Activated CD4-positive, alpha-beta T cell treated with anti-CD3 and anti-CD28 coated beads, Interleukin-10, Interleukin-2, amounts not matched to agents 100 ng/mL and 50 ng/mL, durations not matched to agents 16 hours and 8 hours (primary cell): ENCODE results near the gene RPL35A.
A peak's percentile ranks its signal among the peaks of the same experiment; 100 is the strongest.
"Not testable (repeated sequence)": the region's sequence is repeated elsewhere in the genome, so short reads cannot be mapped to it uniquely, and the experiment has no call there.

Experiments
- DNase-seq: peaks from one replicate; pipeline ENCODE4 v3.0.0-alpha.2; 2020

Gene RPL35A

GRCh38 chr3:197953325-197953724, 3.3 kb downstream of the RPL35A start:
- no peak for DNase-seq

DNA sequence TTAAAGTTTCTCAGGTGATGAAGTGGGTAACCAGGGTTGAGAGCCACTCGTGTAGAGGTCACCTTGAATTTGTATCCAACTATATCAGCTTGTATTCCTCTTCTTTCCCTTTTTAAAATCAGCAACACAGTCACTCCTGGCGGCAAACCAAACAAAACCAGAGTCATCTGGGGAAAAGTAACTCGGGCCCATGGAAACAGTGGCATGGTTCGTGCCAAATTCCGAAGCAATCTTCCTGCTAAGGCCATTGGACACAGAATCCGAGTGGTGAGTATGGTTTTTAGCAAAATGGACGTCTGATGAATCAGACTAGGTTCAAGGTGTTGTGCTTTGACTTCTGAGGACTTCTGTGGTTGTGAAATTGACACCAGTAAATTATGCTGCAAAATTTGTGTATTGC, 3.9 kb downstream of the RPL35A start:
- DNase-seq, result no peak

DNA sequence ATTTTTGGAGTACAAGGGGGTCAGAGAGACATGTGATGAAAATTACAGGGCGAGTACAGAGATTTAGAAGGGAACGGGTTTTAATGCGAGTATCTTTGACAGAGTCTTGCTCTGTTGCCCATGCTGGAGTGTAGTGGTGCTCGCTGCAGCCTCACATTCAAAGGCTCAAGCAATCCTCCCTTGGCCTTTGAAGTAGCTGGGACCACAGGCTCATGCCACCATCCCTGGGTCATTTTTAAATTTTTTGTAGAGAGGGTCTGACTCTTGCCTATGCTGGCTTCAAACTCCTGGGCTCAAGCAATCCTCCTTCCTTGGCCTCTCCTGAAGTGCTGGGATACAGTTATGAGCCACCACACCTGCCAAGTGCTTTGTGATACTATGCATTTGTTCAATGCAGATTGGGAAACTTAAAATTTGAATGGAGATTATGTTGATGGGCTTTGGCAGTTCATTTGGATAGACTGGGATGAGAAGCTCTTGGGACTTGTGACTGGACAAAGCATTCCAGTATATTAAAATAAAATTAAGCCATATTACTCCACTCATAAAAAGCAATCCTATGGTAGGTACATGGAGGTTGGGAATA, 6.0 kb downstream of the RPL35A start:
- DNase-seq, result no peak

DNA sequence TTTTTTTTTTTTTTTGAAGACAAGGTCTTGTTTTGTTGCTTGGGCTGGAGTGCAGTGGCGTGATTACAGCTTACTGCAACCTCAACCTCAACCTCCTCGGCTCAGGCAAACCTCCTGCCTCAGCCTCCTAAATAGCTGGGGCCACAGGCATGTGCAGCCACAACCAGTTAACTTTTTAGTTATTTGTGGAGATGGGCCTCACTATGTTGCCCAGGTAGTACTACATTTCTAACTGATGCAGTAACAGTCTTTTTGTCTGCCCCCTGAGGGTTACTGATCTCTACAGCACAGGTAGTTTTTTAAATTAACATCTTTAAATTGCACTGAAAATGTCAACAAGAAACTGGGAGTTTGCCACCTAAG, 6.6 kb downstream of the RPL35A start:
- no peak for DNase-seq

GRCh38 chr3:197957790-197958133, 7.8 kb downstream of the RPL35A start:
- no peak for DNase-seq

DNA sequence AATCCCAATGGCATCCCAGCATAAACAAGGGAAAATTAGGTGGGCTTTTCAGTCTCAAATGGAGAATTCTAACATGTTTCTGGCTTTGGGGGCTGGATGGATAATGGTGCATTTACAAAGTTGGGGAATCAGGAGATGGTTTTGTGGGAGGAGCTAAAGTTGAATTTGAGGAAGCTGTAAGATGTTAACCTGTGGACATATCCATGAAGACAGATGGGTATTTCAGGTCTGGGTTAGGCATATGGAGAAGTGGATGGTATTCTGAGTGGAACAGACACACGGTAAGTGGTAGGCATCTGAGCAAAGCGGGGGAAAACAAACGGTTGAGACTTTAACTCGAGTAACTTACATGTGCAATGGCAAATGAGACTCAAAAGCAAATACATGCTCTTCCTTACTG, 8.4 kb downstream of the RPL35A start:
- DNase-seq, result no peak

DNA sequence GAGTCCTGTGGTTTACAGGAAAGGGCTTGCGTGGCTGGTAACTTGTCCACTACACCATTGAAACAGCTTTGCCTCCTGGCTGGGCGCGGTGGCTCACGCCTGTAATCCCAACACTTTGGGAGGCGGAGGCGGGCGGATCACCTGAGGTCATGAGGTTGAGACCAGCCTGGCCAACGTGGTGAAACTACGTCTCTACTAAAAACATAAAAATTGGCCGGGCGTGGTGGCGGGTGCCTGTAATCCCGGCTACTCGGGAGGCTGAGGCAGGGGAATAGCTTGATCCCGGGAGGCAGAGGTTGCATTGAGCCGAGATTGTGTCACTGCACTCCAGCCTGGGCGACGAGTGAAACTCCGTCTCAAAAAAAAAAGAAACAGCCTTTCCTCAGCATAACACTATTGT, 8.9 kb downstream of the RPL35A start:
- DNase-seq, result not testable (repeated sequence)

- no peak for DNase-seq
Measured at GRCh38 chr3:197959500-197959890, 9.5 kb downstream of the RPL35A start.

DNA sequence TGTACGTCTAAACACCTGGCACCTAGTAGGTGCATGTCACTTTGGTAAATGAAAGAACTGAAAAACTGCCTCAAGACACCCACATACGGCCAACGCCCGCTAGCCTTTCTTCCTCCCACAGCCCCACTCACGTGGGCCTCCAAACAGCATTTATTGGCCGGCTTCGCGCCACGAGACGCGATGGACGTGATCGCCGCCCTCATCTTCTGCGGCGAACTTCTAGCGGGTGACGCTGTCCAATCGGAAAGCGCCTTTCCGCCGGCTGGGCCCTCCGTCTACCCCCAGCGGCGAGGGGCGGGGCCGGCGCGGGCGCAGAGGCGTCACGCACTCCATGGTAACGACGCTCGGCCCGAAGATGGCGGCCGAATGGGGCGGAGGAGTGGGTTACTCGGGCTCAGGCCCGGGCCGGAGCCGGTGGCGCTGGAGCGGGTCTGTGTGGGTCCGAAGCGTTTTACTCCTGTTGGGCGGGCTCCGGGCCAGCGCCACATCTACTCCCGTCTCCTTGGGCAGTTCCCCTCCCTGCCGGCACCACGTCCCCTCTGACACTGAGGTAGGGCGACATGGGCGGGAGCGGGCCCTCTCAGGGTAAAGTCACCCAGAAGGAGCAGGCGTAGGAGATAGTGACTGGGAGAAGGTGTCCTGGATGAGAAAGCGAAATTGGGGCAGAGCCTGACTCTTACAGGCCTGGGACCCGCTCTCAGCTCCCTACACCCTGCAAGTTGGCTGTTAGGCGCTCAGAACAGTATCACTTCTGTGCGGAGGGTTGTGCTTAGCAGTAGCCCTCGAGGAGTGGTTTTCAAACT, 10.1 kb downstream of the RPL35A start, which contains the start of gene LMLN:
TSS of gene LMLN (plus strand) at position 327 of the 803 bp plus-strand sequence. CDS start at position 356, 29 bp downstream.
- peak; percentile 97 for DNase-seq

DNA sequence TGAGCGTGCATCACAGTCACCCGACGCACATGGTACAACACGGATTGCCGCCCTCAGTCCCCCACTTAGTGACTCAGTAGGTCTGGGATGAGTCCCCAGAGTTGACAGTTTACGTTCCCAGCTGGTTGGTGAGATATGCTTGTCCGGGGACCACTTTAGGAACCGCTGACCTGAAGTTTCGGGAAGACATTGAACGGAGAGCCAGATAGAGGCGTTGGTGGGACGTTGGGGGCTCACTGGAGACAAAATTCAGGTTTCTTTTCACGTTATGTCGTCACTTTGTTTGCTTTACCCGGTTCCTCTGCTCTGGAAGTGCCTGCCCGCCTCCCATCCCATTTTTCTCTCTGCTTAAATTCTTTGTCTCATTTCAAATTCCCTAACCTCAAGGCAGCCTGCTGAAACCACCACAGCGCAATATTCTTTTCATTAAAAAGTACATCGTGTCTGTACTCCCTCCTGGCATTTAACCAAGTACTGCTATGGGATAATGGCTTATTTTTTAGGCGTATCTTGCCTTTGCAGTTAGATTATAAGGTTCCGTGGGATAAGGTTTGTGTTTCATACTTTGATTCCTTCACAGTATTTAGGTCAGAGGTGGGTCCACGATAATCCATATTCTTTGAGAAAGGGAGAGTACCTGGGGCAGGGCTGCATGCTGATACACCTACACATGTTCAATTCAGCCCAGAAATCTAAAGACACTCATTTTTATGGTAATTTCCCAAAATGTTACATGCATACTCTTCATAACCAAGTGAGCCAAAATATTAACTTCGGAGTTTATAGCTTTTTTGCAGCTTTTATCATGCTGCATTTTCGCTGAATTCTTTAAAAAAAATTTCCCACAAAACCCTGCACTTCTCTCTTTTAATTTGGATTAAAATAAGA, 10.9 kb downstream of the RPL35A start:
- peak; percentile 62 for DNase-seq

- DNase-seq, result peak; percentile 42
Measured at GRCh38 chr3:197961582-197961945, 11.6 kb downstream of the RPL35A start.

GRCh38 chr3:197963019-197963637, 13.1 kb downstream of the RPL35A start:
- DNase-seq, result no peak

GRCh38 chr3:197967337-197967989, 17.5 kb downstream of the RPL35A start:
- not testable (repeated sequence) for DNase-seq

DNA sequence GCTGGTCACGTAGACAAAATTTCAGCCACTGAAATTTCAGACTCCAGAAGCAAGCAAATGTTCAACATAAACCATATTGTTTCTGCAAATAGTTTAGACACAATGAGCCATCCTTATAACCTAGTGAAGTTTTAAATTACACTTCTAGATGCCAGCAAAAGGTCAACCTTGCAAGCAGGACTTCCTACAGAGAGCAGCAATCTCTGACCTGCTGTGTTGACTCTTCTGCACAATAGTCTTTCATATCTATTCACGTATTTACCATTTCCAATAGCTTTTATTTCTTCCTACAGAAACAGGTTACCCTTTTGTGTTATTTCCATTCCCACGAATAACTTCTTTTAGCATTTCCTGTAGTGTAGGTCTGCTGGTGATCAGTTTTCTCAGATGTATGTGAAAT, 20.6 kb downstream of the RPL35A start:
- no peak for DNase-seq

GRCh38 chr3:197974016-197974415, 24.0 kb downstream of the RPL35A start:
- no peak for DNase-seq

DNA sequence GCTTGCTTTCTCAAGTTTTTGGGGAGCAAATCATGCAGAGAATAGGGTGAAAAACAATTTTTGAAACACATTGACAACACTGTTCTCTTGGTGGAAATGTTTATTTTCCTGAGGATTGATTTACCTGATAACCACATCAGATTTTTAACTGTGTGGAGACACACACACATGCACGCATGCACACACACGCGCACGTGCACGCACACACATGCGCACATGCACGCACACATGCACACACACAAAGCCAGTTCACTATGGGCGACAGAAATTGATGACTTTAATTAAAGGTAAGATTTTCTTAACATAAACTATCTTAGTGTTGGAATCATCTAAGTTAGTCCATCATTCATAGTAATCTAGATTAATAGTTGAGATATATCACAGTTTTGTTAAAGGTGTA, 25.3 kb downstream of the RPL35A start:
- no peak for DNase-seq

- DNase-seq, result no peak
Measured at GRCh38 chr3:197983076-197983475, 33.1 kb downstream of the RPL35A start.

- DNase-seq, result no peak
Measured at GRCh38 chr3:197989651-197990050, 39.7 kb downstream of the RPL35A start.

DNA sequence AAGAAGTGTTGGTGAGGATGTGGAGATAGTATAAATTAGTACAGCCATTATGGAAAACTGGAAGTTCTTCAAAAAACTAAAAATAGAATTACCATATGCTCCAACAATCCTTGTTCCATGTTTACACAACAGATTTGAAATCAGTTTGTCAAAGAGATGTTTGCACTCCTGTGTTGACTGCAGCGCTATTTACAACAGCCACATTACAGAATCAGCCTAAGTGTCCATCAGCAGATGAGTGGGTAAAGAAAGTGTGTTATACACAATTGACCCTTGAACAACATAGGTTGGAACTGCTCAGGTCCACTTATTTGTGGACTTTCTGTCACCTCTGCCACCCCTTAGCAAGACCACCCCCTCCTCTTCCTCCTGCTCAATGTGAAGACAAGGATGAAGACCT, 44.7 kb downstream of the RPL35A start:
- no peak for DNase-seq

- DNase-seq, result no peak
Measured at GRCh38 chr3:197996855-197997254, 46.9 kb downstream of the RPL35A start.

DNA sequence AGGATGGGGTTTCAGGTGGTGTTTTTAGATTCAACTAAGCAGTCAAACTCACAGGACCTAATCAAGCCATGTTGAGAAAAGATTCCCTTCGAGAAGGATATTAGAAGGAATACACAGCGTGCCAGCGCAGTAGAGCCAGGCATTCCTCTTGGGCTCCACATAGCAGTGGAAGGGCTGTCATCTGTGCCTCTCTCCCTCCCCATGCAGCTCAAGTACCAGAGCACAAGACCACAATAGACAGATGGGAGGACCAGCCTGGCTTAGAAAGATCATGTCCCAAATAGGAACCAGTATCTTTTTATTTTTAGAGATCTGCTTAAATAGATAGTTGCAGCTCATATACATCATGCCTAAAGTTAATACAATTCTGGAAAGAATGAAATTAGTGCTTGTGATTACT, 47.9 kb downstream of the RPL35A start:
- no peak for DNase-seq
